ENCODE measurements around the gene LPCAT4.
"Not testable (repeated sequence)": the region's sequence is repeated elsewhere in the genome, so short reads cannot be mapped to it uniquely, and the experiment has no call there.

LPCAT4 gene

GRCh38 chr15:34367101-34368081 is at the start of gene LPCAT4:
Gene LPCAT4 (minus strand): TSS chr15:34367196. CDS start chr15:34367100, 96 bp downstream.
- DNase-seq (ENCODE audit: low read depth) = peak; percentile 77

- DNase-seq (ENCODE audit: low read depth) = not testable (repeated sequence)
Measured at GRCh38 chr15:34409511-34409910, 42.5 kb upstream of the LPCAT4 start.

- not testable (repeated sequence) for DNase-seq (ENCODE audit: low read depth)
Measured at GRCh38 chr15:34408973-34409372, 42.0 kb upstream of the LPCAT4 start.

GRCh38 chr15:34403899-34404298 is 36.9 kb upstream of the LPCAT4 start:
- DNase-seq (ENCODE audit: low read depth) = not testable (repeated sequence)

GRCh38 chr15:34403160-34403598 is 36.2 kb upstream of the LPCAT4 start:
- not testable (repeated sequence) for DNase-seq (ENCODE audit: low read depth)

GRCh38 chr15:34397637-34398259 is 30.8 kb upstream of the LPCAT4 start:
- DNase-seq (ENCODE audit: low read depth) = not testable (repeated sequence)

GRCh38 chr15:34392981-34393380 is 26.0 kb upstream of the LPCAT4 start:
- not testable (repeated sequence) for DNase-seq (ENCODE audit: low read depth)

GRCh38 chr15:34389594-34390086 is 22.6 kb upstream of the LPCAT4 start:
- DNase-seq (ENCODE audit: low read depth) = not testable (repeated sequence)

GRCh38 chr15:34381829-34382521 is 15.0 kb upstream of the LPCAT4 start:
- not testable (repeated sequence) for DNase-seq (ENCODE audit: low read depth)

- not testable (repeated sequence) for DNase-seq (ENCODE audit: low read depth)
Measured at GRCh38 chr15:34380491-34380890, 13.5 kb upstream of the LPCAT4 start.

- DNase-seq (ENCODE audit: low read depth) = no peak
Measured at GRCh38 chr15:34376856-34377255, 9.9 kb upstream of the LPCAT4 start.

- not testable (repeated sequence) for DNase-seq (ENCODE audit: low read depth)
Measured at GRCh38 chr15:34375541-34375940, 8.5 kb upstream of the LPCAT4 start.

- no peak for DNase-seq (ENCODE audit: low read depth)
Measured at GRCh38 chr15:34374816-34375215, 7.8 kb upstream of the LPCAT4 start.

- DNase-seq (ENCODE audit: low read depth) = no peak
Measured at GRCh38 chr15:34373951-34374350, 7.0 kb upstream of the LPCAT4 start.

GRCh38 chr15:34370643-34371042 is 3.6 kb upstream of the LPCAT4 start:
- no peak for DNase-seq (ENCODE audit: low read depth)

- no peak for DNase-seq (ENCODE audit: low read depth)
Measured at GRCh38 chr15:34370129-34370528, 3.1 kb upstream of the LPCAT4 start.

GRCh38 chr15:34366271-34367065 is 528 bp downstream of the LPCAT4 start:
- peak; percentile 36 for DNase-seq (ENCODE audit: low read depth)

GRCh38 chr15:34365836-34366235 is 1.2 kb downstream of the LPCAT4 start:
- no peak for DNase-seq (ENCODE audit: low read depth)

GRCh38 chr15:34365091-34365825 is 1.7 kb downstream of the LPCAT4 start:
- no peak for DNase-seq (ENCODE audit: low read depth)

- no peak for DNase-seq (ENCODE audit: low read depth)
Measured at GRCh38 chr15:34364041-34364440, 3.0 kb downstream of the LPCAT4 start.

All from fibroblast of the conjunctiva (primary cell).